OCI-LY7 (cell line): ENCODE measurements around the gene KCNQ1. TPM values are rescaled to one million over a fixed set of nuclear protein-coding genes. Genes with fewer than 3 reads are reported as not detected.

Experiments
- BruUV-seq: library from RNA; stranded (reverse); fragments of 400-500 nt; replicated peaks from 2 replicates; lab custom pipeline; 2021; lab: Mats Ljungman, UMichigan
- CTCF ChIA-PET: fragments of 300-600 bp; sonication (Branson Sonifier 250); formaldehyde crosslinking; loops from one replicate; lab custom pipeline; 2022; ENCODE audit warnings: antibody characterized with exemption; ENCODE audit not compliant: unreplicated experiment; lab: Charles Lee
- POLR2A ChIA-PET: fragments of 300-600 bp; sonication (Branson Sonifier 250); formaldehyde crosslinking; loops from one replicate; lab custom pipeline; 2022; ENCODE audit warnings: antibody characterized with exemption; lab: Charles Lee
- DNase-seq: peaks from one replicate; pipeline ENCODE4 v3.0.0-alpha.2; 2015; ENCODE audit warnings: low spot score
- H2AFZ ChIP-seq: fragments of 200-600 bp; sonication (generic), shearing (Covaris generic); 2 replicates; pipeline ENCODE4 v1.6.1; 2014; ENCODE audit warnings: mild to moderate bottlenecking, antibody characterized with exemption, low read length, moderate library complexity
- H3K27ac ChIP-seq: fragments of 200-600 bp; sonication (generic); 2 replicates; pipeline ENCODE4 v1.5.1; 2014; ENCODE audit warnings: mixed run types, low read depth, mild to moderate bottlenecking, moderate library complexity, low read length, inconsistent platforms; ENCODE audit not compliant: poor library complexity, severe bottlenecking
- H3K36me3 ChIP-seq: fragments of 200-600 bp; sonication (generic); 2 replicates; pipeline ENCODE4 v1.6.1; 2014; ENCODE audit warnings: mild to moderate bottlenecking, antibody characterized with exemption, low read length, moderate library complexity, mixed read lengths; ENCODE audit not compliant: insufficient read depth
- H3K4me1 ChIP-seq: fragments of 200-600 bp; sonication (generic); 2 replicates; pipeline ENCODE4 v1.5.1; 2014; ENCODE audit warnings: mild to moderate bottlenecking, low read length; ENCODE audit not compliant: insufficient read depth, poor library complexity, severe bottlenecking
- H3K4me2 ChIP-seq: fragments of 200-600 bp; sonication (generic); 2 replicates; pipeline ENCODE4 v1.6.1; 2014; ENCODE audit warnings: mild to moderate bottlenecking, low read length
- H3K4me3 ChIP-seq: fragments of 200-600 bp; sonication (generic); 2 replicates; pipeline ENCODE4 v1.5.1; 2014; ENCODE audit warnings: mild to moderate bottlenecking, low read depth, low read length; ENCODE audit not compliant: poor library complexity, severe bottlenecking
- H3K79me2 ChIP-seq: fragments of 200-600 bp; sonication (generic); 2 replicates; pipeline ENCODE4 v1.6.1; 2016; ENCODE audit warnings: low read depth, mild to moderate bottlenecking, low read length, moderate library complexity, mixed read lengths; ENCODE audit not compliant: insufficient read depth
- H3K9me2 ChIP-seq: fragments of 200-600 bp; sonication (generic); 2 replicates; pipeline ENCODE4 v1.6.1; 2016; ENCODE audit warnings: mild to moderate bottlenecking, low read length, mixed read lengths; ENCODE audit not compliant: insufficient read depth
- H3K9me3 ChIP-seq: fragments of 200-600 bp; sonication (generic); 2 replicates; pipeline ENCODE4 v1.6.1; 2014; ENCODE audit warnings: mild to moderate bottlenecking, mixed run types, low read length, mixed read lengths
- H4K20me1 ChIP-seq: fragments of 200-600 bp; sonication (generic); 2 replicates; pipeline ENCODE4 v1.6.1; 2014; ENCODE audit warnings: mild to moderate bottlenecking, antibody characterized with exemption, low read length, moderate library complexity, mixed read lengths; ENCODE audit not compliant: insufficient read depth
- CTCF ChIP-seq: fragments of 200-600 bp; sonication (generic); conservative IDR thresholded peaks from 2 replicates; pipeline ENCODE4 v1.5.1; 2014; ENCODE audit warnings: mild to moderate bottlenecking, antibody characterized with exemption, low read length, moderate library complexity, mixed read lengths
- EZH2phosphoT487 ChIP-seq: fragments of 200-600 bp; sonication (generic); IDR thresholded peaks from 2 replicates; pipeline ENCODE4 v1.6.1; 2018; ENCODE audit warnings: low read depth, borderline replicate concordance, mild to moderate bottlenecking, mixed run types, antibody characterized with exemption, low read length, moderate library complexity, mixed read lengths
- intact Hi-C: fragments of 100-400 bp; cut with micrococcal nuclease; formaldehyde crosslinking; loops from one replicate; pipeline ENCODE4 v1.10.0; 2022; ENCODE audit not compliant: unreplicated experiment
- total RNA-seq, 2 experiments: library from RNA; depleted of rRNA in 1 of 2; stranded (reverse); fragments of >200 nt in 1 of 2; shearing (Covaris generic) in 1 of 2; gene quantifications; 2 replicates each; pipeline ENCODE4 v1.2.3, GENCODE V29; 2014 to 2022

Gene KCNQ1
- total RNA-seq, 2 experiments from 2014 or later, result 0.22 to 1.3 TPM

GRCh38 chr11:2434008-2434407 lies 10.8 kb upstream of the KCNQ1 start:
- Histone ChIP-seq H3K4me1 (no peaks in the 10 kb centered on the region), H2AFZ (no peak overlapping the region), H3K9me2 (no peaks in the 10 kb centered on the region), H3K9me3 (no peaks in the 10 kb centered on the region), H3K4me2 (no peak overlapping the region), H3K79me2 (no peaks in the 10 kb centered on the region), H3K27ac (no peak overlapping the region), H4K20me1 (no peaks in the 10 kb centered on the region), H3K4me3 (no peak overlapping the region), H3K36me3 (no peaks in the 10 kb centered on the region)
- POLR2A ChIA-PET, result no interaction called here
- CTCF ChIA-PET, result no interaction called here
- intact Hi-C loops, result no loop called here
- TF ChIP-seq EZH2phosphoT487, result no peak
- no peak for TF ChIP-seq CTCF
- no peak for DNase-seq
- no TSS peak for BruUV-seq

DNA sequence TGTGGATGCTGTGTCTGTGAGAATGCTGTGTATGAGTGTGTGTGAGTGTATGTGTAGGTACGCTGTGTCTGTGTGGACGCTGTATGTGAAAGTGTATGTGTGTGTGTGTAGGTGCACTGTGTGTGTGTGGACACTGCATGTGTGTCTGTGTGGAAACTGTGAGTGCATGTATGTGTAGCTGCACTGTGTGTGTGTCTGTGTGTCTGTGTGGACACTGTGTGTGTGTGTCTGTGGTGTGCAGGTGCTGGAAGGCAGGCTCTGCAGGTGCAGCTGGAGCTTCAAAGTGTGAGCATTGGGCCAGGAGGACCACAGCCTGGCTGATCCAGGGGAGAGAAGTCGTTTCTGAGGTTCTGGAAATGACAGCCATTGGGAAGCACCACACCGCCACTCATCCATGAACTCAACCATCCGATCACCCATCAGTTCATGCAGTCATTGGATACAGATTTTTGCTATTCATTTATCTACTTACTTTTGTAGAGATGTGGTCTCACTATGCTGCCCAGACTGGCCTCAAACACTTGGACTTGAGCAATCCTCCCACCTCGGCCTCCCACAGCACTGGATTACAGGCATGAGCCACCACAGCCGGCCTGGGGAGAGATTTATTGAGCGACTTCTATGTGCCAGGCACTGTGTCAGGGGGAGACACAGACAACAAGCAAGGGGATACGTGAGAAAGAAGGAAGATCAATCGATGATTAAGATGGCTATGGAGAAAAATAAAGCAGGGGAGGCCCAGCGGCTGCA lies 10.1 kb upstream of the KCNQ1 start:
- no peaks in the 10 kb centered on the region for H3K9me2 ChIP-seq
- CTCF ChIA-PET, result no interaction called here
- no peaks in the 10 kb centered on the region for H3K36me3 ChIP-seq
- TF ChIP-seq EZH2phosphoT487, result no peak
- no peak for TF ChIP-seq CTCF
- DNase-seq, result no peak
- H3K79me2 ChIP-seq, result no peaks in the 10 kb centered on the region
- H3K27ac ChIP-seq, result no peak overlapping the region
- POLR2A ChIA-PET, result no interaction called here
- intact Hi-C loops, result no loop called here
- H4K20me1 ChIP-seq, result no peaks in the 10 kb centered on the region
- H3K9me3 ChIP-seq, result no peaks in the 10 kb centered on the region
- no peak overlapping the region for H3K4me3 ChIP-seq
- H3K4me1 ChIP-seq, result no peaks in the 10 kb centered on the region
- no TSS peak for BruUV-seq
- H3K4me2 ChIP-seq, result no peak overlapping the region
- H2AFZ ChIP-seq, result no peak overlapping the region

GRCh38 chr11:2435288-2436012 lies 9.4 kb upstream of the KCNQ1 start:
- no peak for DNase-seq
- Histone ChIP-seq H3K4me1 (no peaks in the 10 kb centered on the region), H3K9me2 (no peaks in the 10 kb centered on the region), H3K4me3 (no peak overlapping the region), H4K20me1 (no peaks in the 10 kb centered on the region), H2AFZ (no peak overlapping the region), H3K79me2 (no peaks in the 10 kb centered on the region), H3K9me3 (no peaks in the 10 kb centered on the region), H3K27ac (no peak overlapping the region), H3K36me3 (no peaks in the 10 kb centered on the region), H3K4me2 (no peak overlapping the region)
- ChIA-PET CTCF (no interaction called here), POLR2A (no interaction called here)
- no peak for TF ChIP-seq CTCF
- no peak for TF ChIP-seq EZH2phosphoT487
- intact Hi-C loops, result no loop called here
- no TSS peak for BruUV-seq
